Activated CD4-positive, alpha-beta T cell treated with anti-CD3 and anti-CD28 coated beads, Interleukin-2, amount 50 U/mL, for 1 hour (primary cell): ENCODE results near the gene FAM83G.

Experiments
- DNase-seq: peaks from one replicate; pipeline ENCODE4 v3.0.0-alpha.2; 2020

FAM83G gene

GRCh38 chr17:18986541-18987229 lies 17.9 kb downstream of the FAM83G start:
- DNase-seq: no peak

GRCh38 chr17:18985475-18985874 lies 19.1 kb downstream of the FAM83G start:
- DNase-seq: no peak

GRCh38 chr17:18984273-18985114 lies 20.1 kb downstream of the FAM83G start:
- DNase-seq: no peak

GRCh38 chr17:18981642-18982424 lies 22.7 kb downstream of the FAM83G start:
- no peak for DNase-seq

- no peak for DNase-seq
Measured at GRCh38 chr17:18981335-18981641, 23.3 kb downstream of the FAM83G start.

GRCh38 chr17:18980682-18981334 lies 23.8 kb downstream of the FAM83G start:
- DNase-seq: no peak

- no peak for DNase-seq
Measured at GRCh38 chr17:18978655-18979054, 25.9 kb downstream of the FAM83G start.

- no peak for DNase-seq
Measured at GRCh38 chr17:18978050-18978449, 26.5 kb downstream of the FAM83G start.

GRCh38 chr17:18977646-18978045 lies 26.9 kb downstream of the FAM83G start:
- no peak for DNase-seq

GRCh38 chr17:18977021-18977420 lies 27.5 kb downstream of the FAM83G start:
- no peak for DNase-seq

- no peak for DNase-seq
Measured at GRCh38 chr17:18976201-18976600, 28.4 kb downstream of the FAM83G start.

- DNase-seq: no peak
Measured at GRCh38 chr17:18975597-18975996, 29.0 kb downstream of the FAM83G start.

GRCh38 chr17:18974407-18975149 lies 30.0 kb downstream of the FAM83G start:
- DNase-seq: no peak

GRCh38 chr17:18971801-18972200 lies 32.8 kb downstream of the FAM83G start:
- no peak for DNase-seq

GRCh38 chr17:18970582-18971480 lies 33.7 kb downstream of the FAM83G start:
- no peak for DNase-seq

GRCh38 chr17:18968945-18969887 lies 35.3 kb downstream of the FAM83G start:
- DNase-seq: no peak

- DNase-seq: no peak
Measured at GRCh38 chr17:18968345-18968744, 36.2 kb downstream of the FAM83G start.

- DNase-seq: no peak
Measured at GRCh38 chr17:18967916-18968315, 36.6 kb downstream of the FAM83G start.

- no peak for DNase-seq
Measured at GRCh38 chr17:18966831-18967624, 37.5 kb downstream of the FAM83G start.
